Fibroblast of pulmonary artery (primary cell): Measurements from ENCODE around the gene PCBD2.

Experiments used
- DNase-seq: peaks from one replicate; pipeline ENCODE4 v3.0.0-alpha.2; 2010; ENCODE audit warnings: low read depth
- H3K4me3 ChIP-seq: replicated peaks from 2 replicates; pipeline ENCODE4 v1.5.1; 2011; ENCODE audit warnings: low read depth, mild to moderate bottlenecking, control low read depth, low read length, moderate library complexity
- TF ChIP-seq, protein P1 (sequence below): IDR thresholded peaks from 2 replicates; pipeline ENCODE4 v1.5.1; 2011; ENCODE audit warnings: mild to moderate bottlenecking, control low read depth, low read length, inconsistent platforms; ENCODE audit errors: missing control alignments

The PCBD2 gene

DNA sequence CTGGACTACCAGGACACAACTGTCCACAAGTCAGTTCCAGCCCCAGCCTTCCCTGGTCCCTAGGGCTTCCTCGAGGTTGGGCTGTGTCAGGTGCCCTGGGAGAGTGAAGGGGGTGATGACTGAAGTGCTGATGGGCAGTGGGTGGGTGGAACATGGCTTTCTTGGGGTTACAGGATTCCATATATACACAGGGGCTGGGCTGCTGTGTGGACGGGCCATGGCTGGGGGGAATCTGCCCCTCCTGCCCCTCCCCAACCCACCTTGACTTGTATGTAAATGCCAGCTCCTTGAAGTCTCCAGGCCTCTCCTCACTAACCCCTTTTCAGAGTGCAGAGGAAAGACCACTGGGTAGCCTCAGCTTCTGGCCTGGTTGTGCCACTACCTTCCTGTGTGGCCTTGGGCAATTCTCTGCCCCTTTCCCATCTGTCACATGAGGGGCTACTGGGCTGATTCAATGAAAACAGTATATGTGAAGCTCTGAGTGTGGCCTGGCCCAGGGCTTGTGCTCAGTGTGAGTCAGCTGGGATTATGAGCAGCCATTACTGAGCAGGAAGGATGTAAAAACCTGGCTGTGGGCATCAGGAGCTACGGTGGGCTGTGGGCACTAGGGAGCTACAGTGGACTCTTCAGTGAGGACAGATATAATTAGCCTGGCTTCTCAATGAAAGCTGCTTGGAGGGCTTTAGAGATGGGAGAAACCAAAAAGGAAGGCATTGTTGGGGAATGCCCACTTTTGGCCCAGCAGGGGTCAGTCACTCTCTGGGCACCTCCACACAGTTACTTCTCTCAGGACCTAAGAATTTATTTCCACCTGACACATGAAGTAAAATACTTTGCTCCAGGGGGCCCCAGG is 105.8 kb downstream of the PCBD2 start:
- DNase-seq: no peak
- TF ChIP-seq, protein P1, sequence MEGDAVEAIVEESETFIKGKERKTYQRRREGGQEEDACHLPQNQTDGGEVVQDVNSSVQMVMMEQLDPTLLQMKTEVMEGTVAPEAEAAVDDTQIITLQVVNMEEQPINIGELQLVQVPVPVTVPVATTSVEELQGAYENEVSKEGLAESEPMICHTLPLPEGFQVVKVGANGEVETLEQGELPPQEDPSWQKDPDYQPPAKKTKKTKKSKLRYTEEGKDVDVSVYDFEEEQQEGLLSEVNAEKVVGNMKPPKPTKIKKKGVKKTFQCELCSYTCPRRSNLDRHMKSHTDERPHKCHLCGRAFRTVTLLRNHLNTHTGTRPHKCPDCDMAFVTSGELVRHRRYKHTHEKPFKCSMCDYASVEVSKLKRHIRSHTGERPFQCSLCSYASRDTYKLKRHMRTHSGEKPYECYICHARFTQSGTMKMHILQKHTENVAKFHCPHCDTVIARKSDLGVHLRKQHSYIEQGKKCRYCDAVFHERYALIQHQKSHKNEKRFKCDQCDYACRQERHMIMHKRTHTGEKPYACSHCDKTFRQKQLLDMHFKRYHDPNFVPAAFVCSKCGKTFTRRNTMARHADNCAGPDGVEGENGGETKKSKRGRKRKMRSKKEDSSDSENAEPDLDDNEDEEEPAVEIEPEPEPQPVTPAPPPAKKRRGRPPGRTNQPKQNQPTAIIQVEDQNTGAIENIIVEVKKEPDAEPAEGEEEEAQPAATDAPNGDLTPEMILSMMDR: no peak
- no peak overlapping the region for H3K4me3 ChIP-seq

DNA sequence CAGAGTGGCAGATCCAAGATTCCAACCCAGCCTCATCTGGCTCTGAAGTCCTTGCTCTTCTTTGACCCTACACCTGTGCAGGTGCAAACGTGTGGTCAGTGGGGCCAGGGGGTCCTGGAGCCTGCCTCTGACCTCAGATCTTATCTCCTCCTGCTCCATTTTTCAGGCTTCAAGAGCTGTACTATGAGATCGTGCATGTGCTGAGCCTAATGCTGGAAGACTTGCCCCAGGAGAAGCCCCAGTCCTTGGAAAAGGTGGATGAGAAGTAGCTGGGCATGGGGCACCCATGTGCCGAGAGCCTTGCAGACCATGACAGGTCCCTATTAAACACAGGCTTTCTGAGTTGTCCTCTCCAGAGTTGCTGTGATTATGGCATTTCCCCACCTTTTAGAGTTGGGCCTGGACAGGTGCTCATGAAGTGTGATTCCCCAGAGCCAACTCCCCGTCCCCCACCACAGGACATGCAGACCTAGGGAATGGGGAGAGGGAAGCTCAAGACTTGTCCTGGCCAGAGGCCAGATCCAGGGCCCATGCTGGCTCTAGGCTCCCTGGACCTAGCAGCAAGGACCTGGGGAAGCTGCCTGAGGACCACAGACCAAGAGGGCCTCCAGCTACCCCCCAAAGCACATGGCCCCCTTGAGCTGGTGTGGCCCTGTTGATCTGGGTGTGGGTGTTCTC is 106.6 kb downstream of the PCBD2 start:
- no peak overlapping the region for H3K4me3 ChIP-seq
- no peak for DNase-seq
- TF ChIP-seq, protein P1: no peak

DNA sequence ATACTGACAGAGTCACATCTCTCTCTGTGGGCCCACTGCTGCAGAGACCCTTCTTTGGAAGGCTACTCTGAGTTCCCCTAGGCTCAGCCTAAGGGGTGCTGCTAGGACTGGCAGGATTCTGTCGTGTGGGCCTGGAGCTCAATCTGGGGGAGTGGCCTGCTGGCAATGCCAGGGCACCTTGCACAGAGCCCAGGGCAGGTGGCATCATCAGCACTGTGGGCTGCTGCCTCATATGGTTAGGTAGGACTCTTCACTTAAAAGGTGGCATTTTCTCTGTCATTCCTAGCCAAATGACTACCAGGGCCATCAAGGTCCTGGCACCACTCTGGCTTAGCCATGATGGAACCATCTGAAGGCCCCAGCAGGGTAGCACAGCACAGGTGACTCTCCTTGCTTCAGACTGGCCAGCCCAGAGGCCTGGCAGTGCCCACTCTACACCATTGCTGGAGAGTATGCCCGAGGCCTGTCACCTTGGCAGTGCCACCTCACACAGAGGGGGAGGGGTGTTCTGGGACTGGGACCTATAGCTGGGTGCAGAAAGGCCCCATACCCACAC is 107.2 kb downstream of the PCBD2 start:
- no peak for DNase-seq
- no peak overlapping the region for H3K4me3 ChIP-seq
- TF ChIP-seq, protein P1: no peak
